GM11168 (cell line): ENCODE measurements around the gene GOLIM4.
"Not testable (repeated sequence)": the region's sequence is repeated elsewhere in the genome, so short reads cannot be mapped to it uniquely, and the experiment has no call there.

ENCODE experiments used
- in situ Hi-C: fragments of 300-500 bp; cut with MboI; formaldehyde crosslinking; loops from one replicate; pipeline ENCODE4 v1.12.0; 2022; ENCODE audit warnings: low sequenced_read_pairs; ENCODE audit not compliant: unreplicated experiment

GOLIM4 gene

GRCh38 chr3:168021737-168022450, 73.8 kb downstream of the GOLIM4 start:
- in situ Hi-C loops: no loop called here

DNA sequence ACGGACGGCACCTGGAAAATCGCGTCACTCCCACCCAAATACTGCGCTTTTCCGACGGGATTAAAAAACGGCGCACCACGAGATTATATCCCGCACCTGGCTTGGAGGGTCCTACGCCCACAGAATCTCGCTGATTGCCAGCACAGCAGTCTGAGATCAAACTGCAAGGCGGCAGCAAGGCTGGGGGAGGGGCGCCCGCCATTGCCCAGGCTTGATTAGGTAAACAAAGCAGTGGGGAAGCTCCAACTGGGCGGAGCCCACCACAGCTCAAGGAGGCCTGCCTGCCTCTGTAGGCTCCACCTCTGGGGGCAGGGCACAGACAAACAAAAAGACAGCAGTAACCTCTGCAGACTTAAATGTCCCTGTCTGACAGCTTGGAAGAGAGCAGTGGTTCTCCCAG, 84.4 kb downstream of the GOLIM4 start:
- in situ Hi-C loops: not testable (repeated sequence)

GRCh38 chr3:168006584-168006983, 89.1 kb downstream of the GOLIM4 start:
- in situ Hi-C loops: no loop called here

- in situ Hi-C loops: no loop called here
These were observed 91.8 kb downstream of the GOLIM4 start for GRCh38 chr3:168003911-168004310.

GRCh38 chr3:168002786-168003368, 92.8 kb downstream of the GOLIM4 start:
- in situ Hi-C loops: no loop called here

GRCh38 chr3:168001244-168001643, 94.5 kb downstream of the GOLIM4 start:
- in situ Hi-C loops: no loop called here

- in situ Hi-C loops: no loop called here
These were observed 97.5 kb downstream of the GOLIM4 start for GRCh38 chr3:167998253-167998652.

DNA sequence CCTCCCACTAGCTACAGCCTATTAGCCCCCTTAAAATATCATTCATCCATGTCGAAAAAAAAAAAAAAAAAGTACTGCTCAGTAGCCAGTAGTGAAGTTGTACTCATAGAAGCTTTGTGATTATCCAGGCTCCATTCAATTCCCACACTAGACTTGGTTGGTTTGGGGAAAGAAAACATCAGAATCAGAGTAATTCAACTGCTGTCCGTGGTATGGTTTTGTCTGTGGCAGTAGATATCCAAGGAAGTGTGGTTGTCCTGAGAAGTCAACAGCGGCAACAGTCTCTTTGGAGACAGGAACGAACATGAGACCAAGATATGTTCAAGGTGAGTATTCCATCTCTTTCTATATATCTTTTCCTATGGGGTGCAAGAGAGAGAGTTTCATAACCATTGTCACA, 99.2 kb downstream of the GOLIM4 start:
- in situ Hi-C loops: no loop called here

DNA sequence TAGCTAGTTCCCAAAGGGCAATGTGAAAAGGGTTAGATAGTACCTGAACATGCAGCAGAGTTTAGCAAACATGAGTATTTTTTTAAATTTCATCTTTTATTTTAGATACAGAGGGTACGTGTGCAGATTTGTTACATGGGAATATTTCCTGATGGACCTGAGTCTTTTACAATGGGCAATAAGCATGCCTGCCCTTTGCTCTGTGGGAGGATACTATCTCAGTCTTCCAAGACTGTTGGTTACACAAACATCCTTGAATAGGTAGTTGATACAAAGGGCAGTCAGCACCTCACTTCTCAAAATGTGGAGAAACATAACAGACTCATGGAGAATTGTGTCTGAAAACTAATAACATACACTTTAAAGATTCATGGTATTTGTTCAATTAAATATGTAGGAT, 103.3 kb downstream of the GOLIM4 start:
- in situ Hi-C loops: no loop called here

GRCh38 chr3:167991213-167991612, 104.5 kb downstream of the GOLIM4 start:
- in situ Hi-C loops: no loop called here

DNA sequence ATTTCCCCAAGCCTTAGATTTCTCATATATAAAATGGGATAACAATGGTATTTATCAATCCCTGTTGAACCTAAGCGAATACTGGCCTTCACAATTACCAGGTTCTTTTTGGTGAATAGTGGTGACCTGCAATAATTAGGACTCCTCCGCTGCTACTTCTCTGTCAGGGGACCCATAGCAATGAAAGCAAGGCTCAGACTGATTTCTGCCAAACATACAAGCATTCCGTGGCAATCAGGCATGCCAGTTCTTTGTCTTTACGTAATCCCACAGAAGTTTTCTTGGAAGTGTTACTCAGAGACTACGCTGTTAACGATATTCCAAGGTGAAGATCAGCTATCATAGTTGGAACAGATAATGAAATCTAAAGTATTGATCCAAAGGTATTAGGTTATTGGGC, 105.7 kb downstream of the GOLIM4 start:
- in situ Hi-C loops: no loop called here

GRCh38 chr3:167989066-167989465, 106.7 kb downstream of the GOLIM4 start:
- in situ Hi-C loops: no loop called here

DNA sequence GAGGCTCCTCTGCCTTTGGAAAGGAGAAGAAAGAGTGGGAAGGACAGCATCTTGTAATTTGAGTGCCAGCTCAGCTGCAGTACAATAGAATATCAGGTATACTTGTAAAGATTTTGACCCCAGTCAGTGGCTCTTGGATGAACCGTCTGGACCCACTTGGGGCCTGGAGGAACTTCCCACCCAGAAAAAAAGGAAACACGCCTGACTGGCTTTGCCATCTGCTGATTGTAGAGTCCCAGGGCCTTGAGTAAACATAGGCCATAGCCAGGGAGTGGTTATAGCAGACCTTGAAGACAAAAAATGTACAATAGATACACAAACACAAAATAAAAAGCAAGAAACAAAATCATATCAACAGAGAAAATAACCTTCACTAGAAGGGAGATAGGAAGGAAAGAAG, 112.1 kb downstream of the GOLIM4 start:
- in situ Hi-C loops: no loop called here

GRCh38 chr3:167978486-167978885, 117.2 kb downstream of the GOLIM4 start:
- in situ Hi-C loops: no loop called here

GRCh38 chr3:167978071-167978470, 117.7 kb downstream of the GOLIM4 start:
- in situ Hi-C loops: no loop called here

- in situ Hi-C loops: no loop called here
These were observed 119.0 kb downstream of the GOLIM4 start for GRCh38 chr3:167976516-167977361.

DNA sequence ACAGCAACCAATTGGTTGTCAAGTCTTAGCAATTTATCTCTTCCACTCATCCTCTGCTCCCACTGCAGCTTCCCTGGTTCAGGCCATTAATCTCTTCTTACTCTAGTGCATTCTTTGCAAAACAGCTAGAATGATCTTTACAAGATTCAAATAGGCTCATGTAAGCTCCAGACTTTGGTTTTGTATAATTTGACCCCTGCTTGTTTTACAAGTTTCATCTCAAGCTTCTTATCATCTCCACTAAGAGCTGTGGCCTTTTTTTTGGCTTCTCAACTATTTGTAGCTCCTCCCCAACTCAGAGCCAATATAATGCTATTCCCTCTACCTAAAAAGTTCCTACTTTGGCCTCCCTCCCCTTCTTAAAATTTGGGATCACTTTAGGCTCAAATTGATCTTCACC, 121.8 kb downstream of the GOLIM4 start:
- in situ Hi-C loops: no loop called here

GRCh38 chr3:167973046-167973445, 122.7 kb downstream of the GOLIM4 start:
- in situ Hi-C loops: no loop called here

- in situ Hi-C loops: no loop called here
These were observed 123.2 kb downstream of the GOLIM4 start for GRCh38 chr3:167972502-167972901.

DNA sequence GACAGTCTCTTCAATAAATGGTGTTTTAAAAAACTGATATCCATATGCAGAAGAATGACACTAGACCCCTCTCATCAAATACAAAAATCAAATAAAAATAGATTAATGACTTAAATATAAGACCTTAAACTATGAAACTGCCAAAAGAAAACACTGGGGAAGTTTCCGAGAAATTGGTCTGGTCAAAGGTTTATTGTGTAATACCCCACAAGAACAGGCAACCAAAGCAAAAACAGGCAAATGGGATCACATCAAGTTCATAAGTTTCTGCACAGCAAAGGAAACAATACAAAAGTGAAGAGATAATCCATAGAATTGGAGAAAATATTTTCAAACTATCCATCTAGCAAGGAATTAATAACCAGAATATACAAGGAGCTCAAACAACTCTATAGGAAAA, 126.2 kb downstream of the GOLIM4 start:
- in situ Hi-C loops: no loop called here
